GM21423 (cell line): ENCODE data around the gene PLCG2.
"Not testable (repeated sequence)": the region's sequence is repeated elsewhere in the genome, so short reads cannot be mapped to it uniquely, and the experiment has no call there.

Source experiments
- ATAC-seq: cut with Tn5 transposase; IDR thresholded peaks from one replicate; pipeline ENCODE4 v1.9.1; 2021; ENCODE audit warnings: mild to moderate bottlenecking, moderate library complexity; ENCODE audit not compliant: unreplicated experiment

Gene PLCG2

DNA sequence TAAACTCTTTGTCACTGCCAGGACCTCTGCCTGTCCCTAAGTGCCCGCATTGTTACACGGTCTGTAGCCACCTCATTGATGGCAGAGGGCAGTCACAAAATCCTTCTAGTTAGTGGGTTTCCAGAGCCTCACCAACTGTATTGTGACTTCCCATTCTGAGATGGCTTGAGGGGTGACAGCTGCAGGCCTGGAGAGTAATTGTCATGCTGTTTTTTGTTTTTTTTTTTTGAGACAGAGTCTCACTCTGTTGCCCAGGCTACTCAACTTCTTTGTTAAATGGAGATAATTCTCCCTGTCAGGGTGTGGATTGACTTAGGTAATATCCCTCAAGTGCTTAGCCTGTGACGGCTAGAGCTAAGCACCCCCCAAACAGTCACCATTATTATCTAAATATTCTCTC, 154.3 kb downstream of the PLCG2 start:
- no peak for ATAC-seq

DNA sequence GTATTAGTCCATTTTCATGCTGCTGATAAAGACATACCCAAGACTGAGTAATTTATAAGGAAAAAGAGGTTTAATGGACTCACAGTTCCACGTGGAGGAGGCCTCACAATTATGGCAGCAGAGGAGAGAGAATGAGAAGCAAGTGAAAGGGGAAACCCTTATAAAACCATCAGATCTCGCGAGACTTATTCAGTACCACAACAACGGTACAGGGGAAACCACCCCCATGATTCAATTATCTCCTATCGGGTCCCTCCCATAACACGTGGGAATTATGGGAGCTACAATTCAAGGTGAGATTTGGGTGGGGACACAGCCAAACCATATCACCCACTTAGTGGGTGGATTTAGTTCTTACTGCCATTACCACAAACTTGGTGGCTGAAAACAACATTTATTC, 155.6 kb downstream of the PLCG2 start:
- ATAC-seq = not testable (repeated sequence)

GRCh38 chr16:81936209-81937000, 157.3 kb downstream of the PLCG2 start:
- no peak for ATAC-seq

GRCh38 chr16:81937305-81938038, 158.4 kb downstream of the PLCG2 start:
- ATAC-seq = no peak

DNA sequence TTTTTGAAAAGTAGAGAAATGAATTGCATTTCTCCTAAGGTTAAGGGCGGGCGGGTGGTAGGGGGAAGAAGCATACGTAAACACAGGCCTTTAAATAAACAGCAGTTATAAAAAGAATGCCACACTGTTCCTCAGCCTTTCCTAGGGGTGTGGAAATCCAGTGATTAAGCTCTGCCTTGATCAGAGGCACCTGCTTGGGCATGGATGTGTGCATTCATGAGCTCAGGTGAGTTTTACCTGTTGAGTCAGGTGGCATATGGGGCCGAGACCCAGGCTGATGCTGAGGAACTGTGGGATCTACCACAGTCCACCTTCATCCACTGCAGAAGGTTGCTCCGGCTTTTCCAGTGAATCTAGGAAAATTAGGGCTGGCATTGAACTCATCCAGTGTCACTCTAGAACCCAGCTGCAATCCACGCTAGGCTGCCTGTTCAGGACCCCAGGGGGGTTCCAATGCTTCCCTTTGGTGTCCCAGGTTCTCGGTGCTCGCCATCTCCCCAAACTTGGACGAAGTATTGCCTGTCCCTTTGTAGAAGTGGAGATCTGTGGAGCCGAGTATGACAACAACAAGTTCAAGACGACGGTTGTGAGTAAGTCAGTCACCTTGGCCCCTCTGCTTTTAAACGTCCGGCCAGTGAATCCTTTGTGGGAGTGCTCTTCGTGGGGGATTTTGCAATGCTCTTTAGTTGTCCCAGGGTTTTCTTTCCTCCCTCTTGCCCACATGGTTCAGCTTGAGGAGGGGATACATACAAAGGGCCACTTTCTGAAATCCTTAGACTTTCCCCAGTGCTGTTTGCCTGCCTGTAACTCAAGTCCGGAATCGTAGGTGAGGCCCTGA, 159.5 kb downstream of the PLCG2 start:
- ATAC-seq = no peak

GRCh38 chr16:81939164-81940056, 160.3 kb downstream of the PLCG2 start:
- ATAC-seq = no peak

DNA sequence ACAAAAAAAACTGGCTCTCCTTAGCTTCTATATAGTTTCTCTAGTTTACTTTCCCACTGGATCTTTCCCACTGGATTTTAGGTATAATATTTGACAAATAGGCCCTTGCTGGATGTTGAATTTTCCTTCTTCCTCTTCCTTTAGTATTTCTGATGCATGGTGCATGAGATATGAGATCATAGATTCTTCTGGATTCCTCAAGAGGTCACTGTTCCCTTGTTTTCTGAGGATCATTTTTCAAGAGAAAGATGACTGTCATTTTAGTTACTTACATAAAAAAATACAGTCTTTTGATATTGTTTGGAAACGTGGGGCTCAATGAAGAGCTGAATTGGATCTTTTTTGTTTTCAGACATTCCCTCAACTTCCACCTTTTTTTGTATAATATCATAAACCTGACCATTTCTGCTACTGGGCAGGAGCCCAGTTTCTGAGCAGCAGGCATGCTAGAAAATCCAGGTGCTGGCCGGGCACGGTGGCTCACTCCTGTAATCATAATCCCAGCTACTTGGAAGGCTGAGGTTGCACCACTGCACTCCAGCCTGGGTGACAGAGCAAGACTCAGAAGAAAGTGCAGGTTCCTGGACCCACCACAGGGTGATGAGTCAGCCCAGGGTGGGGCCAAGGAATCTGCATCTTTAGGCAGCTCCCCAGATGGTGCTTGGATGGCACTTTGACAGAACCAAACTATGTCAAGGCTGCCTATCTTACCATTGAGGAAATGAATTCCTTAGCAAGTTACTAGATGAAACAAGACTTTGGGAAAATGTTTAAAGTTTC, 161.9 kb downstream of the PLCG2 start:
- no peak for ATAC-seq

DNA sequence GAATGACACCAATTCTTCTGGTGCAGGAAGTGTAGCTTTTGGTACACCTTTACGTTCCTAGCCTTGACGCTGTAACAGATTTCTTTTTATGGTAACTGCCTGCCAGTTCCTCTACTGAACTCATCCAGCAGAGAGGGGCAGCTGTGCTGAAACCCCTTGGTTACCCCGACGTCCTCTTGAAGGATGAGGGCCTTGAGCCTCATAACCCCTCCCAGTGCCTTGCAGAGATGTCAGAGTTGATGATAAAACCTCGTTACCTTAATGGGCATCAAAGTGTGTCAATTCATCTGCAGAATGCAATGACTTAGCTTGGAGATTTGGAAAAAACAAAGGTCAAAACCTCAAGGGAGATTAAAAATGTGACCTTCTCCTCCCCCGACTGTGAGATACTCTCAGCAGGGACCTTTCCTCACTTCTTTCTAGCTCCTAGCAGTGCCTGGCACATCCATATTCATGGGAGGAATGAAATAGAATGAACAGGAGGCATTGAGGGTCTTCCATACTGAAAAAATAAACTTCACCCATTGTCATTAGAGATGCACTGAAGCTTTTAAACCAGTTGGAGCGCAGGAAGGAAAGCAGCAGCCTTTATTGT, 163.0 kb downstream of the PLCG2 start:
- ATAC-seq = no peak

DNA sequence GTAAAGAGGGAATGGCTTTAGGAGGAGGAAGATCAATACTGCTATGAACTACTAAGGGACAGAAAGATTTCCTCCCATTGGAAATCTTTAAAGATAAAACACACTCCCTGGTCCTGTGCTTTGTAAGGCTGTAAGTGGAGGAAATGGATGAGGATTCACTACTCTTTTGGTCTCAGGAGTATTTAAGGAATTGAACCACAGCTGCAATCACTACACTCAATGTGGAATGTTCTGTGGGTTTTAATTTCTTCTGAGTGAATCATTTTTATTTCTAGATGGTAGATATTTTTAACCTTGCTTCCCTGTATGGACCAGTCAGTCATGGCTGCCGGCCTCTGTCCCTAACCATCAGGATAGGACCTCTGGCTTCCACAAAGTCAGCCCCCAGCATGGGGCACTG, 166.6 kb downstream of the PLCG2 start:
- ATAC-seq = no peak

DNA sequence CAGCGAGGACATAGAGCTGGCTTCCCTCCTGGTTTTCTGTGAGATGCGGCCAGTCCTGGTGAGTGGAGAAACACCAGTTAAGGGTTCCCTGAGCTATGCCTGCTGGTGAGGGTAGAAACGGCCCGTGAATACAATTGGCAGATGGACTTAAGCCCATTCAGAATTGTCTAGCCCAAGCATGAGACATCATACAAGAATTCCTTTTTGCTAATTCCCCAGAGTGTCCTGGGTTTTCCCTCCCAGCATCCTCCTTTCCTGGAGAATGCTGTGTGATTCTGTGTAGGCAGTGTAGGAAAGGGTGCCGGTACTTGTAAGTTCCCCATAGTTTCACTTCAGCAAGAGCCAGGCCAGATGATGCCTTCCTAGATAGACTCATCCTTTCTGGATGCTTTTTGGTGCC, 167.1 kb downstream of the PLCG2 start:
- ATAC-seq = no peak

DNA sequence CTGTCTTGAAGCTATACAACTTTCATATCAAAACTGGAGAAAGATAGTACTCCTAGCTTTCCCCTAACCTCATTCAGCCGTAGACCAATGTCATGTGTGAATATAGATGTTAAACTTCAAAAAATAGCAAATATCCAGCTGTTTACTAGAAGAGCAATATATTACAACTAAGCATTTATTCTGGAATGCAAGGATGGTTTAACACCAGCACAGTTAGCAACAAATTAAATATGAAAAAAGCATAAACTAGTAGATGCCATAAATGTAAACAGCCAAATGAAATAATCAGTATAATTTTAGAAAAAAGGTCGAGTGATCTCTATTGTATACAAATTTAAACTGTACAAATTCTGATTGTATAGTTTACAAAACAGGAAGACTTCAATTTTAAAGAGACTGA, 172.5 kb downstream of the PLCG2 start:
- no peak for ATAC-seq

DNA sequence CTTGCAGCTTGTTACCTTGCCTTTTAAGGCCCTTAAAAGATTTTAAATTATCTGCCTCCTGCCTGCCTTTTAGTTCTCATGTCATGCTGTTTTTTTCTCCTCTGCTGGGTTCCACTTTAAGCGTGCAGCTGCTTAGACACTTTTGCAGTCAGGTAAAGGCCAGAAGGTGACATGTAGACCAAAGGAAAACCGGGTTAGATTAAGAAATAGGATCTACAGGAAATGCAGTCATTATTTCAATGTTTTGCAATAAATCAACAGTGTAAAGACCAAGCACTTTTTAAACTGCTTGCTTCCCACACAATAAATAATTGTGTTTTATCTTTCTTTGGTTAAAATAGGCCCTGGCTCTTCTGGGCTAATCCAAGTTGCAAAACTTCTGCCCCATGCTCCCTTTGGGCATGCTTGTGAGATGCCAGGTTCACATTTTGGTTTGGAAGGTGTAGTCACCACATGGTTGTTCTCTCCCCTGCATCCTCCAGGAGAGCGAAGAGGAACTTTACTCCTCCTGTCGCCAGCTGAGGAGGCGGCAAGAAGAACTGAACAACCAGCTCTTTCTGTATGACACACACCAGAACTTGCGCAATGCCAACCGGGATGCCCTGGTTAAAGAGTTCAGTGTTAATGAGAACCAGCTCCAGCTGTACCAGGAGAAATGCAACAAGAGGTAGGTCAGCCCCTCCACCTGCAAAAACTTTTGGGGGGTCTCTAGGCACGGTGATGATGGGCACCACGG, 177.3 kb downstream of the PLCG2 start:
- ATAC-seq = no peak

GRCh38 chr16:81964808-81965207, 185.7 kb downstream of the PLCG2 start:
- ATAC-seq = no peak

- ATAC-seq = no peak
These were observed 188.3 kb downstream of the PLCG2 start for GRCh38 chr16:81967358-81967757.

DNA sequence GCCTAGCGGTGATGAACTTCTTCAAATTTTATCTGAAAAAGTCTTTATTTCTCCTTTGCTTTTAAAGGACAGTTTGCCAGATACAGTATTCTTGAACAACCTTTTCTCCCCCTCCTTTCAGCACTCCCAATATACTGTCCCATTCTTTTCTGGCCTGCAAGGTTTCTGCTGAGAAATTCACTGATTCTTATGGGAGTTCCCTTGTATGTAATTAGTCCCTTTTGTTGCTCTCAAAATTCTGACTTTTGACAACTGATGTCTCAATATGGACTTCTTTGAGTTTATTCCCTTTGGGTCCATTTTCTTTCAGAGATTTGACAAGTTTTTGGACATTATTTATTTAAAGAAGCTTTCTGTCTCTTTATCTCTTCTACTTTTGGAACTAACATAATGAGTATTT, 192.8 kb downstream of the PLCG2 start:
- no peak for ATAC-seq

GRCh38 chr16:81973737-81974136, 194.6 kb downstream of the PLCG2 start:
- ATAC-seq = no peak

DNA sequence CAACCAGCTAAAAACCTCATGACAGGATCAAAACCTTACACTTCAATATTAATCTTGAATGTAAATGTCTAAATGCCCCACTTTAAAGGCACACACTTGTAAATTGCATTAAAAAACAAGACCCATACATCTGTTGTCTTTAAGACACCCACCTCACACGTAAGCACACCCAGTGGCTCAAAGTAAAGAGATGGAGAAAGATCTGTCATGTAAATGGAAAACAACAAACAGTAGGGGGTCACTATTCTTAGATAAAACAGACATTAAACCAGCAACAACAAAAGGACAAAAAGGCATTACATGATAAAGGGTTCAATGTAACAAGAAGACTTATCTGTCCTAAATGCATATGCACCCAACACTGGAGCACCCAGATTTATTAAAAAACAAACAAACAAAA, 196.5 kb downstream of the PLCG2 start:
- no peak for ATAC-seq

- ATAC-seq = not testable (repeated sequence)
These were observed 198.3 kb downstream of the PLCG2 start for GRCh38 chr16:81977335-81977942.
